GM13977 (cell line): ENCODE measurements around the gene TRPM2.

Experiments used
- DNase-seq: peaks from one replicate; pipeline ENCODE4 v3.0.0; 2012; ENCODE audit warnings: low spot score
- CTCF ChIP-seq: IDR thresholded peaks from 2 replicates; pipeline ENCODE4 v1.5.1; 2012; ENCODE audit warnings: mild to moderate bottlenecking, control low read depth; ENCODE audit not compliant: insufficient read depth; ENCODE audit errors: extremely low read depth, missing control alignments
- in situ Hi-C: fragments of 300-500 bp; cut with MboI; formaldehyde crosslinking; loops from one replicate; pipeline ENCODE4 v1.12.0; 2022; ENCODE audit warnings: low sequenced_read_pairs, low pct_unique_long_range_greater_than_20kb, mixed read lengths, inconsistent platforms; ENCODE audit not compliant: unreplicated experiment

Gene TRPM2

GRCh38 chr21:44429894-44430293 lies 76.5 kb downstream of the TRPM2 start:
- DNase-seq: no peak
- TF ChIP-seq CTCF: no peak
- in situ Hi-C loops: no loop called here

- DNase-seq: no peak
- in situ Hi-C loops: no loop called here
- no peak for TF ChIP-seq CTCF
These were observed 77.9 kb downstream of the TRPM2 start for GRCh38 chr21:44431300-44431699.

GRCh38 chr21:44432841-44433790 lies 79.7 kb downstream of the TRPM2 start:
- no peak for TF ChIP-seq CTCF
- in situ Hi-C loops: no loop called here

GRCh38 chr21:44433791-44434567 lies 80.6 kb downstream of the TRPM2 start:
- no peak for DNase-seq
- no peak for TF ChIP-seq CTCF
- in situ Hi-C loops: no loop called here

More at GRCh38 chr21:44432841-44433790, 79.7 kb downstream of the TRPM2 start:
- DNase-seq: no peak

GRCh38 chr21:44434568-44434925 lies 81.1 kb downstream of the TRPM2 start:
- TF ChIP-seq CTCF: no peak
- no peak for DNase-seq
- in situ Hi-C loops: no loop called here

GRCh38 chr21:44434936-44435635 lies 81.7 kb downstream of the TRPM2 start:
- no peak for DNase-seq
- TF ChIP-seq CTCF: no peak
- in situ Hi-C loops: no loop called here
